Small intestine (tissue), 7 donors: ENCODE measurements around the gene C6orf136. TPM values are rescaled to one million over a fixed set of nuclear protein-coding genes. Genes with fewer than 3 reads are reported as not detected.

Experiments used
- DNase-seq, 2 donors: peaks; one replicate each; pipeline versions ENCODE4 v3.0.0 to v3.0.0-alpha.2; 2013
- FAIRE-seq: peaks from 2 replicates; lab custom pipeline; 2012; peaks lifted over from hg19 to GRCh38; lab: Jason Lieb, UNC
- H3K27ac ChIP-seq, 3 donors: one replicate each; pipeline ENCODE4 v1.5.1; 2013; ENCODE audit warnings: low read length in 2 of 3, mild to moderate bottlenecking in 2 of 3, control low read depth in 1 of 3, inconsistent platforms in 1 of 3, low read depth in 1 of 3, moderate library complexity in 1 of 3
- H3K27me3 ChIP-seq, 3 donors: one replicate each; pipeline ENCODE4 v1.6.1; 2013; ENCODE audit warnings: low read length in 3 of 3, inconsistent platforms in 1 of 3; ENCODE audit not compliant: control insufficient read depth in 3 of 3, insufficient read depth in 3 of 3
- H3K36me3 ChIP-seq, 3 donors: one replicate each; pipeline ENCODE4 v1.6.1; 2013; ENCODE audit warnings: low read length in 3 of 3, inconsistent platforms in 1 of 3, low read depth in 1 of 3, mild to moderate bottlenecking in 1 of 3, moderate library complexity in 1 of 3; ENCODE audit not compliant: control insufficient read depth in 3 of 3, insufficient read depth in 2 of 3
- H3K4me1 ChIP-seq, 3 donors: one replicate each; pipeline ENCODE4 v1.6.1; 2013; ENCODE audit warnings: low read length in 2 of 3, inconsistent platforms in 1 of 3, low read depth in 1 of 3, mild to moderate bottlenecking in 1 of 3, moderate library complexity in 1 of 3; ENCODE audit not compliant: control insufficient read depth in 3 of 3, insufficient read depth in 2 of 3
- H3K4me3 ChIP-seq, 3 donors: one replicate each; pipeline ENCODE4 v1.5.1; 2013; ENCODE audit warnings: low read length in 3 of 3, control low read depth in 1 of 3, inconsistent platforms in 1 of 3, low read depth in 1 of 3, mild to moderate bottlenecking in 1 of 3, moderate library complexity in 1 of 3
- H3K9me3 ChIP-seq, 2 donors: one replicate each; pipeline ENCODE4 v1.6.1; 2013; ENCODE audit warnings: low read depth in 1 of 2, low read length in 1 of 2; ENCODE audit not compliant: control insufficient read depth in 2 of 2, insufficient read depth in 1 of 2
- WGBS, 3 donors: extraction: QIAGEN DNeasy Blood & Tissue Kit; methylation state at CpG; one replicate each; pipeline ENCODE4 v1.1.7; 2013; 5-methylcytosine and 5-hydroxymethylcytosine counted together
- polyA plus RNA-seq, 4 donors: library from polyadenylated mRNA; stranded (reverse) in 3 of 4; unstranded in 1 of 4; fragments of 200-250 nt in 3 of 4; fragments of 120-200 nt in 1 of 4; gene quantifications; one replicate each; pipeline versions ENCODE4 v1.2.1 to v1.2.3, GENCODE V29; 2013
- donor health status: healthy with polysubstance abuse.
- donor health status: control.
- donor health status: control.
- donor health status: Bipolar disorder and iron deficiency.
- donor health status: healthy.

Gene C6orf136
- polyA plus RNA-seq, 4 donors, result 32.6 to 125 (median 59.7) TPM

DNA sequence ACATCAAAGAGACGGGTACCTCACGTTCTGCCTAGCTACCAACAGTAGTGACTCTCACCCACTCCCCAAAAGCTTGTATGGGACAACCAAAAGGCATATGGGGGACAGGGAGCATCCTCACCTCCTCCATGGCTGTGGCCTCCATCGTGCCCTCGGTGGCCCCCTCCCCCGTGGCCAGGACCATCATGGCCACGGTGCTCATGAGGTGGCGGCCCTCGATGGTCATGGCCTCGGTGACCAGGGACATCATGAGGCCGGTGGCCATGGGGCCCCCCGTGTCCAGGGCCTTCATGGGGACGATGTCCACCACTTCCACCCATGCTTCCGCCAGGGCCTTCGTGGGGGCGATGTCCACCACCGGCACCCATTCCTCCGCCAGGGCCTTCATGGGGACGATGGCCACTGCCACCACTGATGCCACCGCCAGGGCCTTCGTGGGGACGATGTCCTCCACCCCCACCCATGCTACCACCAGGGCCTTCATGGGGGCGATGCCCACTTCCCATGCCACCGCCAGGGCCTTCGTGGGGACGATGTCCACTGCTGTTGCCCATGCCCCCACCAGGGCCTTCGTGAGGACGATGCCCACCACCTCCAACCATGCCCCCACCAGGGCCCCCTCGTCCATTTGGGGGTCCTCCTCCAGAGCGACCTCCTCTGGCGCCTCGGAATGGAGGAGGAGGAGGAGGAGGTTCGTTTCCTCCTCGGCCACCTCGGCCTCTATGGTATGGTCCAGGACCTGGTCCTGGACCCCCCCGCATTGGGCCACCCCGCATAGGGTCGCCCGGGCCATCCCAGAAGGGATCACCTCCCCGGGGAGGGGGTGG is 44.9 kb upstream of the C6orf136 start:
- no peak for DNase-seq
- Histone ChIP-seq H3K4me3 (no peak overlapping the region), H3K9me3 (no peaks in the 10 kb centered on the region), H3K4me1 (no peaks in the 10 kb centered on the region), H3K27ac (no peak overlapping the region), H3K36me3 (peaks cover 43 to 81% (median 48%) of the 10 kb centered on the region in 3 donors), H3K27me3 (no peaks in the 10 kb centered on the region)
- 89 to 91% (median 91%) methylated on average over 30 to 39 of the region's 39 CpGs for WGBS, 3 donors
- FAIRE-seq, result no peak

DNA sequence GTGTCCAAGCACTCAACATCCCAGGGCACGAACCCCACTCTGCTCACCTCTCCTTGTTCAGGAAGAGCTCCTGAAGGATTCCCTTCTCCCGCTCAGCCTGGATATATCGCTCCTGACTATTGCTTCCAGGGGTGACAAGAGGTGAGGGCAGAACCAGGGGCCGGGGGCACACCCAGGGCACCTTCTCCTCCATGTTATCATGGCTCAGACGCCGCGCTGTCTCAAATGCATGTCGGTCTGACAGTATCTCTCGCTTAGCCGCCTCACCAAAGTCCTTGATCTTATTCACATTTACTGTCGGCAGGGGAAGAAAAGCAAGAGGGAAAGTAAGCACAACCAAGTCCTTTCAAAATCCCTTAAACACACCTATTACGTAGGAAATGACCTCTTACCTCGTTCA is 43.0 kb upstream of the C6orf136 start:
- Histone ChIP-seq H3K27me3 (no peaks in the 10 kb centered on the region), H3K36me3 (peaks cover 51 to 84% (median 52%) of the 10 kb centered on the region in 3 donors), H3K27ac (no peak overlapping the region), H3K4me1 (no peaks in the 10 kb centered on the region), H3K9me3 (no peaks in the 10 kb centered on the region), H3K4me3 (no peak overlapping the region)
- no peak for DNase-seq
- FAIRE-seq, result no peak
- 93 to 96% (median 94%) methylated on average over 13 of the region's 13 CpGs for WGBS, 3 donors

DNA sequence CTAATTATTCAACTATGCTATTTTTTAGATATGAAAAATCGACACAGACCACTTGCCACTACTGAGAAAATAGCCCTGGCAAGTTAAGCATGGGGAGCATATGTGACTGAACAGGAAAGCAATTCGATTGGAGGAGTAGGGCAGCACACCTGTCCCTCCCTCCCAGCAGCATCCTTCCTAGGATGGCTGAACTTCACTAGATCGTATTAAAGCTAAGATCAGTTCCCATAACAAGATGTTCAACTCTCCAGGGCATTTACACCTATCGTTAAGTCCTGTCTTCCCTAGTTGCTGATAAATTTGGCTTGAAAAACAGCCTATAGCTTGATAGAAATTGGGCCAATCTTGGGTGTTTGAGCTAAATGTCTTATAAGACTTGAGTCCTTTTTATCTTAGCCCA is 36.9 kb upstream of the C6orf136 start:
- peaks cover 0 to 14% (median 3%) of the 10 kb centered on the region in 3 donors for H3K4me1 ChIP-seq
- no peaks in the 10 kb centered on the region for H3K9me3 ChIP-seq
- FAIRE-seq, result no peak
- no peak for DNase-seq
- WGBS, 3 donors, result 69 to 77% (median 72%) methylated on average over 4 of the region's 4 CpGs
- no peak overlapping the region for H3K4me3 ChIP-seq
- no peak overlapping the region for H3K27ac ChIP-seq
- peaks cover 15 to 37% (median 26%) of the 10 kb centered on the region in 3 donors for H3K36me3 ChIP-seq
- no peaks in the 10 kb centered on the region for H3K27me3 ChIP-seq

DNA sequence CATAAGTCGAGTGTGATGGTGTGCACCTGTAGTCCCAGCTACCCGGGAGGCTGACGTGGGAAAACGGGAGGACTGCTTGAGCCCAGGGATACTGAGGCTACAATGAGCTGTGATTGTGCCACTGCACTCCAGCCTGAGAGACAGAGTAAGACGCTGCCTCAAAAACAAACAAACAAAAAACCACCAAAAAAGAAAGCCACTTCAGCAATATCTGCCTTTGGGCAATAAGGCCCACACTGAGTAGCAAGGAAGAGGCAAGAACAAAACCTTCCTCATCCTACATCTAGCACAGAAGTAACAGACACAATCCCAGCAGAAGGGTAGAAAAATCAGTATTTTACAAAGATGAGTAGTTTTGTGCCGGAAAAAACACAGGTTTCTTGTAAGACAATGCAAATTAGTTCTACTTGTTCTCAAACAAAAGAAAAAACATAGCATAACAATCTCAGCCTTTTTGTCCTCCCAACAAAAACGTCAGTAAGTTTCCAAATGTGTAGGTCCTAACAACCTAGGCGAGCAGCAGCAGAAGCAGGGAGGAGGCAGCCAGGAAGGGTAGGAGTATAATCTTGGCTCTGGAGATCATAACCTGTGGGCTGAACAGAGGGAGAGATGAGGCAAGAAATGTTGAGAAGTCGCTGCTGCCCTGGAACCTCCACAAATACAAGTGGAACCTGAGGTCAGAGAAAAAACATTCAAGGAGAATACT is 35.6 kb upstream of the C6orf136 start:
- no peak for DNase-seq
- peaks cover 0 to 14% (median 3%) of the 10 kb centered on the region in 3 donors for H3K4me1 ChIP-seq

DNA sequence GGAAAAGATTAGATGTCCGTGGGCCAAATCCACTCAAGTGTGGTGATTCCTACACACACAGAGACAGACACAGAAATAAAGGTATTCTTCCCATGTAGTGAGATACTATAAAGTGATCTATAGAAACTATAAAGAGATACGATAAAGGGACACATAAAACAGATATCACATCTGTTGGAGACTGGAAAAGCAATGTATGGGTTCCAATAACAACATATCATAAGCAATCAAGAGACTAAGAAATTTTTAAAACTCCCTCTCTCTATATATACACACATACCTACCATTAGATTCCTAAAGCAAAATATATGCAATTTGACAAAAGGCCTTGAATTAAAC is 35.1 kb upstream of the C6orf136 start:
- WGBS, 3 donors, result 69 to 80% (median 76%) methylated on average over 2 of the region's 2 CpGs
- peaks cover 0 to 14% (median 3%) of the 10 kb centered on the region in 3 donors for H3K4me1 ChIP-seq
- DNase-seq (no peak), FAIRE-seq (no peak)
- H3K27ac ChIP-seq, result peak overlapping the region in 1 of 3 donors; percentile 49
- H3K36me3 ChIP-seq, result peaks cover 4 to 30% (median 21%) of the 10 kb centered on the region in 3 donors
- no peaks in the 10 kb centered on the region for H3K27me3 ChIP-seq
- H3K4me3 ChIP-seq, result no peak overlapping the region
- no peaks in the 10 kb centered on the region for H3K9me3 ChIP-seq

More for the DNA sequence above, 35.6 kb upstream of the C6orf136 start:
- Histone ChIP-seq H3K4me3 (no peak overlapping the region), H3K27ac (peak overlapping the region in 1 of 3 donors; percentile 49), H3K9me3 (no peaks in the 10 kb centered on the region), H3K27me3 (no peaks in the 10 kb centered on the region), H3K36me3 (peaks cover 8 to 29% (median 21%) of the 10 kb centered on the region in 3 donors)
- WGBS, 3 donors, result 76 to 81% (median 81%) methylated on average over 9 of the region's 9 CpGs
- FAIRE-seq, result no peak

DNA sequence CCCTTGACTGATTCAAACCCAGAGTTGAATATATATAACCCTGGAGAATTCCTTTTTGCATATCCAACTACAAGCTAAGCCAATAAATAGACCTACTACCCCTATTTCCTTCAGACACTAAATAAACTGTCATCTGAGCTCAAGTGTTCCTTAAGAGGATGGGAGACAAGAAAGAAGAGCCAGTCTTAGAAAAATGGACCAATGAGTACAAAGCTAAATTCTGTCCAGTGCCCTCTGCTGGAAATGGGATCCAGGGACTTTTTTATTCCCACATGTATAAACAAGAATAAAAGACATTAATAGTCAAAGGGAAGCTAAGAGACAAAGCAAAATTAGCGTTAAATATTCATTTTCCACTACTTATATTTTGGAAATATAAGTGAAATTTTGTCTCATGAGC is 34.7 kb upstream of the C6orf136 start:
- Histone ChIP-seq H3K27me3 (no peaks in the 10 kb centered on the region), H3K4me1 (peaks cover 0 to 14% (median 3%) of the 10 kb centered on the region in 3 donors), H3K9me3 (no peaks in the 10 kb centered on the region), H3K4me3 (no peak overlapping the region), H3K27ac (no peak overlapping the region), H3K36me3 (peaks cover 4 to 32% (median 21%) of the 10 kb centered on the region in 3 donors)
- FAIRE-seq (no peak), DNase-seq (no peak)
- 67 to 81% (median 73%) methylated on average over 1 of the region's 1 CpG for WGBS, 3 donors

DNA sequence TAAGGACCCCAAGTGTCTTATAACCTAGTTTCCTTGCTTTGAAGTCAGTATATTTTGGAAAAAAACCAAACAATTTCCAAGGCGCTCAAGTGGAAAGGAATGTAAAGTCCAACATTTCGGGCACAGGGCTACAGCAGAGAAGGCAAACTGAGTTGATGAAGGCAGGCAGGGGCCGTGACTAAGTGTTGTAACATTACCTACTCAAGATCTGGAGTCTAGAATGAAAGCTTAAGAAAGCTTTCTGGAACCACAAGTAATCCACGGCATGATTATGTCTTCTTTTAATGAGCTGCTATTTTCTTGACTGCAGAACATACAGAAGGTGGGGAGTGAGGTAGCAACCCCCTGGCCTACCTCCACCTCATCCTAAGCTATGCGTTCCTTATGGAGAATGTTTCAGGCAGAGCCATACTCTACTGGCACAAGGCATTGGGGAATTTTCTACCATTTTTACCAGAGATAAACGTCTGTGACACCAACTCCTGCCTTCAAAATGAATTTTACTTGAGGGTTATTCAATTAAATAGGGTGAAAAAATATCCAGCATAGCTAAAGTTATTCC is 34.2 kb upstream of the C6orf136 start:
- Histone ChIP-seq H3K9me3 (no peaks in the 10 kb centered on the region), H3K27ac (peak overlapping the region in 2 of 3 donors; percentile 21 to 33), H3K4me3 (no peak overlapping the region), H3K27me3 (no peaks in the 10 kb centered on the region), H3K36me3 (peaks cover 4 to 30% (median 16%) of the 10 kb centered on the region in 3 donors), H3K4me1 (peaks cover 0 to 14% (median 3%) of the 10 kb centered on the region in 3 donors)
- DNase-seq (no peak), FAIRE-seq (no peak)
- WGBS, 3 donors, result 65 to 67% (median 65%) methylated on average over 6 of the region's 6 CpGs

DNA sequence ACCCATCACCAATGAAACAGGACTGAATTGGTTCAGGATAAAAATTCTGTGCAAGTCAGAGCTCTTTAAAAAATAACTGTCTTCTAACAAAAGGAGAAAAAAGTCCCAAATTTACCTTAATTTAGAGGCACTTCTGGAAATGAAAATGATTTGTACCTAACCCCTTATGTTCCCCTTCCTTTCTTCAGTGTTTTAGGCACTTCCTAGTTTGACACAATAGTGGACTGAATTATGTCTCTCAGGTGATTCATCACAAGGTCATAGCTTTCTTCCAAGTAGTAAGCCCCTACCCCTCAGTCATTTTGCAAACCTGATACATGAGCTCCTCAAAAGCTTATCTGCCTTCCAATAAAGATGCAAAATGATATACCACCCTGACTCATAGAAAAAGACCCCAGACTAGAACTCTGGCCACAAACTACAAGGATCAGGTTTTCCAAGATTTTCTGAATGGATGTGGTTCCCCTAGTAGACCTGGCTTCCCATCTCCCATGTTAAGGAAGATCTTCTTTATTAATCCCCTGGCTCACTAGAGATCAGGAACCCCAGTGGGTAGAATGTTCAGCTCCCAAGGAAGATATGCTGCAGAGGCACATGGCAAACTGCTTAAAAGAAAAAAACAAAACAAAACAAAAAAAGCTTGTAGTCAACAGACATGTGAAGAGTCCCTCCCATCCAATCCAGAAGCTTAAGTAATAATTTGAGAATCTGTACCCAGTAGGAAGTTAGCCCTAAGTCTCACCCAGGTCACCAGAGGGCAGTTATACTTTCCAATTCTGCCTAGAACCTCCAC is 33.5 kb upstream of the C6orf136 start:
- H3K36me3 ChIP-seq, result peaks cover 4 to 23% (median 16%) of the 10 kb centered on the region in 3 donors
- no peaks in the 10 kb centered on the region for H3K9me3 ChIP-seq
- H3K27me3 ChIP-seq, result no peaks in the 10 kb centered on the region
- no peak overlapping the region for H3K4me3 ChIP-seq
- H3K4me1 ChIP-seq, result peaks cover 0 to 15% (median 3%) of the 10 kb centered on the region in 3 donors
- FAIRE-seq (no peak), DNase-seq (no peak)
- peak overlapping the region in 1 of 3 donors; percentile 96 for H3K27ac ChIP-seq
